AG04450 (cell line): ENCODE measurements around the gene FYN. TPM values are rescaled to one million over a fixed set of nuclear protein-coding genes. Genes with fewer than 3 reads are reported as not detected.

Source experiments
- CTCF ChIA-PET: fragments of 300-600, 350-600 bp; formaldehyde crosslinking; extraction: SDS; loops from one replicate; lab custom pipeline; 2022; ENCODE audit warnings: antibody characterized with exemption, inconsistent platforms; lab: Charles Lee
- POLR2A ChIA-PET: fragments of 350-600 bp; formaldehyde crosslinking; extraction: SDS; loops from one replicate; lab custom pipeline; 2021; ENCODE audit warnings: antibody characterized with exemption, inconsistent platforms; lab: Yijun Ruan, JAX
- DNase-seq: peaks from one replicate; pipeline ENCODE4 v3.0.0-alpha.2; 2011; ENCODE audit warnings: low read depth, low spot score
- H3K27ac ChIP-seq: one replicate; pipeline ENCODE4 v1.5.1; 2012; ENCODE audit warnings: low read depth, low read length, control low read depth
- H3K27me3 ChIP-seq: one replicate; pipeline ENCODE4 v1.6.0; 2012; ENCODE audit warnings: low read length; ENCODE audit not compliant: control insufficient read depth, insufficient read depth
- H3K4me3 ChIP-seq: 2 replicates; pipeline ENCODE4 v1.5.1; 2011; ENCODE audit warnings: mild to moderate bottlenecking, low read depth, low read length, control low read depth
- H3K9me3 ChIP-seq: 2 replicates; pipeline ENCODE4 v1.5.1; 2012; ENCODE audit warnings: low read length; ENCODE audit not compliant: control insufficient read depth, insufficient read depth
- CTCF ChIP-seq: IDR thresholded peaks from 2 replicates; pipeline ENCODE4 v1.5.1; 2011; ENCODE audit warnings: low read depth, low read length, control low read depth, inconsistent platforms
- polyA plus RNA-seq: library from polyadenylated mRNA; depleted of rRNA; stranded (reverse); fragments of >200 nt; gene quantifications from 2 replicates; pipeline ENCODE4 v1.2.3, GENCODE V29; 2011

The FYN gene
- polyA plus RNA-seq, 1 experiment: 29.0 TPM

GRCh38 chr6:111862741-111863140, 10.5 kb downstream of the FYN start:
- CTCF ChIA-PET: no interaction called here
- POLR2A ChIA-PET: no interaction called here

GRCh38 chr6:111862314-111862713, 10.9 kb downstream of the FYN start:
- no peak for DNase-seq
- Histone ChIP-seq H3K27me3 (no peaks in the 10 kb centered on the region), H3K27ac (no peak overlapping the region), H3K9me3 (no peaks in the 10 kb centered on the region), H3K4me3 (no peak overlapping the region)
- CTCF ChIA-PET: no interaction called here
- POLR2A ChIA-PET: no interaction called here
- TF ChIP-seq CTCF: no peak

More at GRCh38 chr6:111862741-111863140, 10.5 kb downstream of the FYN start:
- no peak overlapping the region for H3K27ac ChIP-seq
- H3K27me3 ChIP-seq: no peaks in the 10 kb centered on the region
- no peaks in the 10 kb centered on the region for H3K9me3 ChIP-seq
- DNase-seq: no peak
- TF ChIP-seq CTCF: no peak
- no peak overlapping the region for H3K4me3 ChIP-seq

- POLR2A ChIA-PET: no interaction called here
- no peak for TF ChIP-seq CTCF
- Histone ChIP-seq H3K27me3 (no peaks in the 10 kb centered on the region), H3K27ac (no peak overlapping the region), H3K9me3 (no peaks in the 10 kb centered on the region), H3K4me3 (no peak overlapping the region)
- CTCF ChIA-PET: no interaction called here
- no peak for DNase-seq
These were observed 11.8 kb downstream of the FYN start for GRCh38 chr6:111861431-111861885.

GRCh38 chr6:111858347-111858746, 14.9 kb downstream of the FYN start:
- no peaks in the 10 kb centered on the region for H3K9me3 ChIP-seq
- ChIA-PET POLR2A (no interaction called here), CTCF (interaction anchor here (0.5 to 0.6 kb wide), 2 partner anchors 137 to 328 kb away, joined by 3 read pairs; no protein-coding TSS in a partner anchor)
- no peak for DNase-seq
- H3K4me3 ChIP-seq: no peak overlapping the region
- TF ChIP-seq CTCF: no peak
- H3K27me3 ChIP-seq: no peaks in the 10 kb centered on the region
- no peak overlapping the region for H3K27ac ChIP-seq

- TF ChIP-seq CTCF: no peak
- ChIA-PET CTCF (interaction anchor here (0.6 kb wide), 1 partner anchor 138 kb away, joined by 3 read pairs; no protein-coding TSS in a partner anchor), POLR2A (no interaction called here)
- DNase-seq: no peak
- Histone ChIP-seq H3K27me3 (no peaks in the 10 kb centered on the region), H3K4me3 (no peak overlapping the region), H3K27ac (no peak overlapping the region), H3K9me3 (no peaks in the 10 kb centered on the region)
These were observed 15.4 kb downstream of the FYN start for GRCh38 chr6:111857674-111858337.
